Activated CD4-positive, alpha-beta T cell treated with anti-CD3 and anti-CD28 coated beads for 36 hours (primary cell): ENCODE measurements around the gene EMC9. TPM values are rescaled to one million over a fixed set of nuclear protein-coding genes. Genes with fewer than 3 reads are reported as not detected.

Source experiments
- ATAC-seq: fragments of 200-7000 bp; cut with Tn5 transposase; one replicate; pipeline ENCODE4 v1.10.0; 2021; ENCODE audit warnings: mild to moderate bottlenecking, moderate library complexity
- CTCF ChIA-PET: fragments of 350-600 bp; sonication (Branson Sonifier 250); formaldehyde crosslinking; loops from one replicate; lab custom pipeline; 2021; ENCODE audit warnings: antibody characterized with exemption; lab: Charles Lee
- POLR2A ChIA-PET: fragments of 350-600 bp; sonication (Branson Sonifier 250); formaldehyde crosslinking; loops from one replicate; lab custom pipeline; 2021; ENCODE audit warnings: antibody characterized with exemption, inconsistent platforms; lab: Charles Lee
- DNase-seq: peaks from one replicate; pipeline ENCODE4 v3.0.0-alpha.2; 2020
- H3K27ac Mint-ChIP-seq: one replicate; pipeline ENCODE4 v1.8.0; 2021; ENCODE audit warnings: mixed read lengths
- H3K27me3 Mint-ChIP-seq: one replicate; pipeline ENCODE4 v1.8.0; 2021; ENCODE audit warnings: mixed read lengths
- H3K36me3 Mint-ChIP-seq: one replicate; pipeline ENCODE4 v1.8.0; 2021; ENCODE audit warnings: low read depth, mixed read lengths
- H3K4me1 Mint-ChIP-seq: one replicate; pipeline ENCODE4 v1.8.0; 2021; ENCODE audit warnings: mixed read lengths
- H3K4me3 Mint-ChIP-seq: one replicate; pipeline ENCODE4 v1.8.0; 2021; ENCODE audit warnings: mild to moderate bottlenecking, moderate library complexity, mixed read lengths
- H3K9me3 Mint-ChIP-seq: one replicate; pipeline ENCODE4 v1.8.0; 2021; ENCODE audit warnings: low read depth, mixed read lengths
- intact Hi-C, 2 experiments: fragments of 100-400 bp; cut with DNase I in 1 of 2; cut with micrococcal nuclease in 1 of 2; formaldehyde crosslinking; loops; one replicate each; pipeline versions ENCODE4 v1.14.2 to v1.15.1; 2022 to 2024; cut with DNase I, micrococcal nuclease
- total RNA-seq, 2 experiments: library from RNA; stranded (reverse); gene quantifications; one replicate each; pipeline ENCODE4 v1.2.3, GENCODE V29; 2021

The EMC9 gene
- total RNA-seq, 2 experiments from 2014 or later, result 36.9 to 46.7 TPM

DNA sequence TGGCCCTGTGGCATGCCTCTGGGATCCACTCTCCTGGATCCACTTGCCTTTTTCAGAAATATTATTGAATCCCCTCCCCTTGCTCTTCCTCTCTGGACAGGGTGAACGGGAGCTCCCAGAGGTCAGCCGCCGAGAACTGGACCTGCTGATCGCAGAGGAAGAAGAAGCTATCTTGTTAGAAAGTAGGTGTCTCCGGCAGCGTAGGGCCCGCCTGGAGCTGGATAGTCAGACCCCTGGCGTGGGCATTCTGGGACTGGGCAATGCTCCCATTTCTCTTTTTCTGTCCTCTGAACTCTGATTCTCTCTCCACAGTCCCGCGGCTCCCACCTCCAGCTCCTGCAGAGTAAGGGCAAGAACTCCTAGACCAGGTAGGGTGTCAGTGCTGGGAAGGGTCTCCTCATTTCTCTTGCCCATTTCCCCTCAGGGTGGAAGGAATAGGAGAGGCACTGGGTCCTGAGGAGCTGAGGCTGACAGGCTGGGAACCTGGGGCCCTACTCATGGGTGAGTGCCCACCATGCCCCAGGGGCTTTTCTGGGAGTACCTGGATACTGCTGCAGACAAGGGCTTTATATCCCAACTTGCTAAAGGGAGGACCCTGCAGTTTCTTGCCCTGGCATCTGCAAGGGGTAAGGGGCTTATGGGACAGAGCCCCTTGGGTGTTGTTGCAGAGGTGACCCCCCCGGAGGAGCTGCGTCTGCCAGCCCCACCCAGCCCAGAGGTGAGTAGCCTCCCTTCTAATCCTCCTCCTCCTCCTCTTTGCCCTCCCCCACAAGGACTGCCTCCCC is 35.8 kb upstream of the EMC9 start:
- H3K27me3 Mint-ChIP-seq, result no peaks in the 10 kb centered on the region
- no peak for DNase-seq
- POLR2A ChIA-PET, result interaction anchor here (2.8 kb wide), 1 partner anchor 9 kb away, joined by 12 read pairs; no protein-coding TSS in a partner anchor
- CTCF ChIA-PET, result interaction anchor here (1.3 kb wide), 1 partner anchor 12 kb away, joined by 3 read pairs; no protein-coding TSS in a partner anchor
- no peaks in the 10 kb centered on the region for H3K9me3 Mint-ChIP-seq
- peaks cover 1% of the 10 kb centered on the region for H3K4me1 Mint-ChIP-seq
- no peak overlapping the region for H3K27ac Mint-ChIP-seq
- H3K36me3 Mint-ChIP-seq, result peaks cover 38% of the 10 kb centered on the region
- H3K4me3 Mint-ChIP-seq, result no peak overlapping the region
- intact Hi-C loops, result no loop called here
- no peak for ATAC-seq

- POLR2A ChIA-PET, result no interaction called here
- Mint-ChIP-seq H3K9me3 (no peaks in the 10 kb centered on the region), H3K36me3 (peaks cover 36% of the 10 kb centered on the region), H3K27ac (no peak overlapping the region), H3K4me3 (no peak overlapping the region), H3K4me1 (peaks cover 5% of the 10 kb centered on the region), H3K27me3 (no peaks in the 10 kb centered on the region)
- DNase-seq (no peak), ATAC-seq (no peak)
- CTCF ChIA-PET, result interaction anchor here (1.1 to 1.3 kb wide), 2 partner anchors 12 to 16 kb away, joined by 3 read pairs; no protein-coding TSS in a partner anchor
- intact Hi-C loops, result no loop called here
These were observed 35.2 kb upstream of the EMC9 start for GRCh38 chr14:24176599-24176998.

DNA sequence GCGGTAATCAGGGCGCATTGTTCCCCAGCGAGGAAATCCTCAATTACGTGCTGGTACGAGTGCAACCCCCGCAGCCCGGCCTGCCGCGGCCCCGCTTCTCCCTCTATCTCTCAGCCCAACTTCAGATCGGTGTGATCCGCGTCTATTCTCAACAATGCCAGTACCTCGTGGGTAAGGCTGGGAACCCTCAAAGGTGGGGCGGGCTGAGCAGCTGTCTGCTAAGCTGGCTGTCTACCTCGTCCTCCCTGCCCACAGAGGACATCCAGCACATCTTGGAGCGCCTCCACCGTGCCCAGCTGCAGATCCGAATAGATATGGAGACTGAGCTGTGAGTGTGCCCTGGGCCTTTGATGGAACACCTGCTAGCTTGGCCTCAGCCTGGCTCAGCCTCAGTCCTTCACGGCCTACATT is 31.5 kb upstream of the EMC9 start:
- ChIA-PET CTCF (interaction anchor here (0.9 to 2.8 kb wide), 3 partner anchors 12 to 82 kb away, joined by 3 to 10 read pairs (median 4); partner anchors contain the start of genes IPO4 and IRF9), POLR2A (interaction anchor here (1.1 to 1.4 kb wide), 3 partner anchors 8 to 12 kb away, joined by 3 to 5 read pairs (median 4); partner anchors contain the start of gene IRF9)
- ATAC-seq (no peak), DNase-seq (no peak)
- peaks cover 24% of the 10 kb centered on the region for H3K4me1 Mint-ChIP-seq
- H3K9me3 Mint-ChIP-seq, result no peaks in the 10 kb centered on the region
- no peak overlapping the region for H3K4me3 Mint-ChIP-seq
- H3K36me3 Mint-ChIP-seq, result peaks cover 44% of the 10 kb centered on the region
- no peak overlapping the region for H3K27ac Mint-ChIP-seq
- intact Hi-C loops, result loop anchor here in 1 of 2 experiments (2.0 kb wide), 1 partner anchor 16 kb away; the partner anchor contains the start of gene IPO4
- H3K27me3 Mint-ChIP-seq, result no peaks in the 10 kb centered on the region

GRCh38 chr14:24172261-24172860 is 31.0 kb upstream of the EMC9 start:
- Mint-ChIP-seq H3K9me3 (no peaks in the 10 kb centered on the region), H3K4me3 (peak overlapping the region; percentile 47), H3K4me1 (peaks cover 27% of the 10 kb centered on the region), H3K27me3 (no peaks in the 10 kb centered on the region), H3K36me3 (peaks cover 46% of the 10 kb centered on the region), H3K27ac (no peak overlapping the region)
- intact Hi-C loops, result loop anchor here in 1 of 2 experiments (2.0 kb wide), 1 partner anchor 16 kb away; the partner anchor contains the start of gene IPO4
- POLR2A ChIA-PET, result interaction anchor here (1.3 to 1.4 kb wide), 2 partner anchors 10 to 11 kb away, joined by 4 to 5 read pairs; partner anchors contain the start of gene IRF9
- CTCF ChIA-PET, result interaction anchor here (1.4 to 2.8 kb wide), 2 partner anchors 12 to 15 kb away, joined by 4 to 10 read pairs; partner anchors contain the start of genes IPO4 and IRF9
- ATAC-seq (no peak), DNase-seq (no peak)

DNA sequence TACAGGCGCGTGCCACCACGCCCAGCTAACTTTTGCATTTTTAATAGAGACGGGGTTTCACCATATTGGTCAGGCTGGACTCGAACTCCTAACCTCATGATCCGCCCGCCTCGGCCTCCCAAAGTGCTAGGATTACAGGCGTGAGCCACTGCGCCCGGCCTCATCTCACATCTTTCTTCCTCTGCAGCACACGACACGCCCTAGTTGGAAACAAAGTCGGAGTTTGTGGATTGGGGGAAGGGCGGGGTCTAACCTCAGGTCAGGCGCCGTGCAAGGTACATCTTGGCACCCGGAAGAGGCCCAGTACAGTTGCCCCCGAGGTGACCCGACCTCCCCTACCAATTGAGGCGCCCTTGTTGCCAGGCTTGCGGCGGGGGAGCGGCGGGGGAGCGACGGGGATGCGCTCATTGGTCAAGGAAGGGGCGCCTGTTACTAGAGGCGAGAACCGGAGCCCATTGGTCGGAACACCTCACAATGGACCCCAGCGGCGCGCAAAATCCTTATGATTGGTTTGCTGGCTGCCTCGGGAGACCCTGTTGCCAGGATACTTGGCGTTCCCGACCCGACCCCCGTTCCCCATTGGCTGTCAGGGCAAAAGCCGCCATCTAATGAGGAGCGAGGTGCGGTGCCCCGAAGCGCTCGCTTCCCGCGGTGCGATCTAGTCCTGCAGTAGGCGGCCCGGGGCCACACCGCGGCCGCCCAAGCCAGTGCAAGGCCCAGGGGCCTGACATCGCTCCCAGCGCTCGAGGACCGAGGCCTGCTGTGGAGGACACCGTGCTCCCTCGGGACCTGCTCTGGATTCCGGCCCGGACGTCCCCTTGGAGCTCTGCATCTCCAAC is 30.2 kb upstream of the EMC9 start, which contains the start of gene REC8:
Gene REC8 (plus strand): TSS at position 659 of the 839 bp plus-strand sequence. CDS start 473 bp downstream, outside the sequence.
- ATAC-seq (peak; percentile 81), DNase-seq (peak; percentile 75)
- CTCF ChIA-PET, result interaction anchor here (0.7 to 2.8 kb wide), 2 partner anchors 11 to 612 kb away, joined by 3 to 10 read pairs; partner anchors contain the start of gene IRF9
- Mint-ChIP-seq H3K9me3 (no peaks in the 10 kb centered on the region), H3K27me3 (no peaks in the 10 kb centered on the region), H3K27ac (peak within 1 kb of the TSS; percentile 69), H3K4me1 (peaks cover 31% of the 10 kb centered on the region), H3K36me3 (peaks cover 46% of the 10 kb centered on the region), H3K4me3 (peak within 1 kb of the TSS; percentile 66)
- intact Hi-C loops, result loop anchor here (1.0 to 2.0 kb wide), 2 partner anchors 17 kb away; partner anchors contain the start of gene IPO4 (in 2 of the 2)
- POLR2A ChIA-PET, result interaction anchor here (0.6 to 1.5 kb wide), 4 partner anchors 9 to 77 kb away, joined by 4 to 11 read pairs (median 4); partner anchors contain the start of gene IRF9

DNA sequence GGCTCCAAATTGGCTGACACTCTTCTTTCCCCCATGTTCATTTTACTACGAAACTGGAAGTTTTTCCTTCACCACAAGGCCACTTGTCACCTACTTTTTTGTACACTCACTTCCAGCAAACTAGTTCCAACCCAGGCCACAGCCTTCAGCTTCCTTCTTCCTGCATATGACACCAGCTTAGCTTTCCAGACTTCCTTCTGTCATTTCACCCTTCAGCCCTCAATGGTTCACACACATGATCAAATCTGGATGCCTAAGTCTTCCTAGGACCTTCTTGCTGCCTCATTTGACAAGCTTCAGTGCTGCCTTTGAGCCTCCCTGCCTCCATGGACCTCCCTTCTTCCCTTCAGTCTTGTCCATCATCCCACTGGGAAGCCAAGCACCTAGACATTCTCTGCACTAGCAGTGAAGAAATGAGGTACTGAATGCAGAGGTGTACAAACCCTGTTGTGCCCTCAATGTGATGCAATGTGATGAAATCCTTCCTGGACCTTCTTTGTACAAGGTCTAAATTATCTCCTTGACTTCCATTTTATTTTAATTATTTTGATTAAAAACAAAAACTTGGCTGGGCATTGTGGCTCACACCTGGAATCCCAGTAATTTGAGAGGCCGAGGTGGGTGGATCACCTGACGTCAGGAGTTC is 26.2 kb upstream of the EMC9 start:
- H3K27ac Mint-ChIP-seq, result peak overlapping the region; percentile 58
- intact Hi-C loops, result no loop called here
- no peaks in the 10 kb centered on the region for H3K27me3 Mint-ChIP-seq
- H3K4me3 Mint-ChIP-seq, result no peak overlapping the region
- no peak for DNase-seq
- ChIA-PET CTCF (no interaction called here), POLR2A (interaction anchor here (0.6 kb wide), 1 partner anchor 30 kb away, joined by 8 read pairs; no protein-coding TSS in a partner anchor)
- H3K36me3 Mint-ChIP-seq, result peaks cover 72% of the 10 kb centered on the region
- no peak for ATAC-seq
- peaks cover 52% of the 10 kb centered on the region for H3K4me1 Mint-ChIP-seq
- no peaks in the 10 kb centered on the region for H3K9me3 Mint-ChIP-seq

DNA sequence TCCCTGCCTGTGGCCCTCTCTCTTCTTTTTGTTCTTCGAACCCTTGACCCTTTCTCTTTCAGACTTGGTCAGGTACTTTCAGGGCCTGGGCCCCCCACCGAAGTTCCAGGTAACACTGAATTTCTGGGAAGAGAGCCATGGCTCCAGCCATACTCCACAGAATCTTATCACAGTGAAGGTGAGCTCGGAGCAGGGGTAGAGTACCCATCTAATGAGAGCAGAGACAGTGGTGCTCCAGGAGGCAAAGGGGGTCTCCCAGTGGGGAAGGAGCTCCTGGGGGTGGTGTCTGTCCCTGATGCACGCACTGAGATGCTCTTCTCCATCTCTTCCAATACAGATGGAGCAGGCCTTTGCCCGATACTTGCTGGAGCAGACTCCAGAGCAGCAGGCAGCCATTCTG is 24.4 kb upstream of the EMC9 start:
- peaks cover 48% of the 10 kb centered on the region for H3K4me1 Mint-ChIP-seq
- POLR2A ChIA-PET, result interaction anchor here (0.6 to 1.3 kb wide), 5 partner anchors 8 to 195 kb away, joined by 3 to 6 read pairs (median 3); no protein-coding TSS in a partner anchor
- DNase-seq (no peak), ATAC-seq (no peak)
- CTCF ChIA-PET, result interaction anchor here (0.6 to 1.1 kb wide), 2 partner anchors 11 to 153 kb away, joined by 3 read pairs; no protein-coding TSS in a partner anchor
- H3K27ac Mint-ChIP-seq, result peak overlapping the region; percentile 43
- intact Hi-C loops, result no loop called here
- H3K9me3 Mint-ChIP-seq, result no peaks in the 10 kb centered on the region
- H3K27me3 Mint-ChIP-seq, result no peaks in the 10 kb centered on the region
- H3K36me3 Mint-ChIP-seq, result peaks cover 76% of the 10 kb centered on the region
- no peak overlapping the region for H3K4me3 Mint-ChIP-seq

GRCh38 chr14:24164518-24164991 is 23.2 kb upstream of the EMC9 start:
- no peak for ATAC-seq
- POLR2A ChIA-PET, result interaction anchor here (1.2 to 1.6 kb wide), 5 partner anchors 9 to 50 kb away, joined by 3 to 4 read pairs (median 3); partner anchors contain the start of genes DCAF11, NRL and PSME1
- peak overlapping the region; percentile 60 for H3K27ac Mint-ChIP-seq
- DNase-seq, result no peak
- H3K27me3 Mint-ChIP-seq, result no peaks in the 10 kb centered on the region
- H3K4me3 Mint-ChIP-seq, result no peak overlapping the region
- peaks cover 47% of the 10 kb centered on the region for H3K4me1 Mint-ChIP-seq
- H3K36me3 Mint-ChIP-seq, result peaks cover 78% of the 10 kb centered on the region
- no peaks in the 10 kb centered on the region for H3K9me3 Mint-ChIP-seq
- CTCF ChIA-PET, result interaction anchor here (0.6 to 1.1 kb wide), 2 partner anchors 12 to 575 kb away, joined by 3 read pairs; no protein-coding TSS in a partner anchor
- intact Hi-C loops, result no loop called here

- Mint-ChIP-seq H3K36me3 (peaks cover 76% of the 10 kb centered on the region), H3K4me1 (peaks cover 38% of the 10 kb centered on the region)
- POLR2A ChIA-PET, result interaction anchor here (0.6 to 3.6 kb wide), 15 partner anchors 7 to 111 kb away, joined by 3 to 36 read pairs (median 5); partner anchors contain the start of genes DCAF11, EMC9, IPO4 and NRL
These were observed 20.7 kb upstream of the EMC9 start for GRCh38 chr14:24162093-24162492.

More at GRCh38 chr14:24162093-24162492, 20.7 kb upstream of the EMC9 start:
- intact Hi-C loops, result no loop called here
- ATAC-seq (peak; percentile 13), DNase-seq (peak; percentile 56)
- CTCF ChIA-PET, result interaction anchor here (0.6 to 3.6 kb wide), 22 partner anchors 12 to 623 kb away, joined by 3 to 43 read pairs (median 6); partner anchors contain the start of genes CHMP4A, CIDEB, DCAF11 and EMC9
- Mint-ChIP-seq H3K27ac (peak overlapping the region; percentile 97), H3K27me3 (no peaks in the 10 kb centered on the region), H3K9me3 (no peaks in the 10 kb centered on the region), H3K4me3 (peak overlapping the region; percentile 84)
